Lung (tissue), 12 donors: ENCODE data around the gene RNF225. TPM values are rescaled to one million over a fixed set of nuclear protein-coding genes. Genes with fewer than 3 reads are reported as not detected.

Experiments used
- ATAC-seq: fragments of 200-7000 bp; cut with Tn5 transposase; one replicate; pipeline ENCODE4 v1.9.1; 2020; ENCODE audit warnings: moderate number of reproducible peaks; ENCODE audit not compliant: insufficient read depth, low FRiP score
- DNase-seq, 3 donors: peaks; one replicate each; pipeline ENCODE4 v3.0.0-alpha.2; 2013 to 2017
- H3K27ac ChIP-seq, 2 donors: one replicate each; pipeline ENCODE4 v1.5.1; 2013; ENCODE audit warnings: mild to moderate bottlenecking in 2 of 2, moderate library complexity in 2 of 2, control low read depth in 1 of 2, inconsistent platforms in 1 of 2, low read depth in 1 of 2, low read length in 1 of 2
- H3K27me3 ChIP-seq, 3 donors: one replicate each; pipeline ENCODE4 v1.5.1; 2013; ENCODE audit warnings: low read length in 2 of 3; ENCODE audit not compliant: control insufficient read depth in 3 of 3, insufficient read depth in 3 of 3
- H3K36me3 ChIP-seq, 4 donors: one replicate each; pipeline ENCODE4 v1.5.1; 2013; ENCODE audit warnings: low read length in 4 of 4, mild to moderate bottlenecking in 1 of 4, moderate library complexity in 1 of 4; ENCODE audit not compliant: control insufficient read depth in 4 of 4, insufficient read depth in 4 of 4
- H3K4me1 ChIP-seq, 5 donors: one replicate each; pipeline ENCODE4 v1.5.1; 2013; ENCODE audit warnings: low read length in 5 of 5, mild to moderate bottlenecking in 2 of 5, moderate library complexity in 1 of 5; ENCODE audit not compliant: control insufficient read depth in 5 of 5, insufficient read depth in 5 of 5
- H3K4me3 ChIP-seq: one replicate; pipeline ENCODE4 v1.5.1; 2013; ENCODE audit warnings: mild to moderate bottlenecking, control low read depth, moderate library complexity
- H3K9ac ChIP-seq, 2 donors: one replicate each; pipeline ENCODE4 v1.5.1; 2013; ENCODE audit warnings: low read length in 2 of 2, control low read depth in 1 of 2; ENCODE audit not compliant: insufficient read depth in 1 of 2
- H3K9me3 ChIP-seq, 4 donors: one replicate each; pipeline ENCODE4 v1.5.1; 2013; ENCODE audit warnings: low read length in 3 of 4, mild to moderate bottlenecking in 1 of 4, moderate library complexity in 1 of 4; ENCODE audit not compliant: control insufficient read depth in 4 of 4, insufficient read depth in 3 of 4
- CTCF ChIP-seq: IDR thresholded peaks from 2 replicates; pipeline ENCODE4 v1.5.1; 2012; ENCODE audit warnings: mild to moderate bottlenecking; ENCODE audit errors: control extremely low read depth, extremely low read depth
- WGBS, 2 donors: extraction: QIAGEN DNeasy Blood & Tissue Kit; methylation state at CpG; one replicate each; pipeline ENCODE4 v1.1.7; 2013; 5-methylcytosine and 5-hydroxymethylcytosine counted together
- polyA plus RNA-seq, 2 donors: library from polyadenylated mRNA; stranded (reverse); fragments of 200-250 nt; gene quantifications; one replicate each; pipeline ENCODE4 v1.2.1, GENCODE V29; 2013
- total RNA-seq, 2 donors: library from RNA; depleted of rRNA in 1 of 2; stranded (reverse); fragments of >200 nt in 1 of 2; gene quantifications; one replicate each; pipeline ENCODE4 v1.2.1, GENCODE V29; 2014 to 2021
- donor health status: control.
- donor health status: control.
- donor health status: Bipolar disorder and iron deficiency.
- donor health status: healthy.
- donor health status: DM: yes; HTN: yes; CAD: no.

RNF225 gene
- total and polyA plus RNA-seq, 4 donors, result 0.14 to 1.5 (median 0.26) TPM; not detected in 1

- peaks cover 0 to 5% (median 0%) of the 10 kb centered on the region in 4 donors for H3K9me3 ChIP-seq
- no peak for TF ChIP-seq CTCF
- peaks cover 0 to 21% (median 11%) of the 10 kb centered on the region in 3 donors for H3K27me3 ChIP-seq
- no peak overlapping the region for H3K9ac ChIP-seq
- no peak overlapping the region for H3K27ac ChIP-seq
- DNase-seq (no peak), ATAC-seq (no peak)
- peaks cover 0 to 6% (median 5%) of the 10 kb centered on the region in 5 donors for H3K4me1 ChIP-seq
- WGBS, 2 donors, result 93 to 94% methylated on average over 26 of the region's 26 CpGs
- peaks cover 12 to 27% (median 25%) of the 10 kb centered on the region in 4 donors for H3K36me3 ChIP-seq
- H3K4me3 ChIP-seq, result no peak overlapping the region
Measured at GRCh38 chr19:58392945-58393724, 2.3 kb upstream of the RNF225 start.

- Histone ChIP-seq H3K36me3 (peaks cover 9 to 26% (median 24%) of the 10 kb centered on the region in 4 donors), H3K4me1 (peaks cover 0 to 5% (median 3%) of the 10 kb centered on the region in 5 donors), H3K4me3 (no peak overlapping the region), H3K27ac (no peak overlapping the region), H3K9me3 (peaks cover 0 to 5% (median 0%) of the 10 kb centered on the region in 4 donors), H3K9ac (no peak overlapping the region), H3K27me3 (peaks cover 0 to 21% (median 11%) of the 10 kb centered on the region in 3 donors)
- DNase-seq (no peak), ATAC-seq (no peak)
- TF ChIP-seq CTCF, result no peak
- 89 to 90% methylated on average over 4 of the region's 4 CpGs for WGBS, 2 donors
Measured at GRCh38 chr19:58393725-58394033, 1.8 kb upstream of the RNF225 start.

- WGBS, 2 donors, result 72% methylated on average over 3 of the region's 3 CpGs
- H3K27ac ChIP-seq, result no peak overlapping the region
- TF ChIP-seq CTCF, result no peak
- peaks cover 0 to 5% (median 0%) of the 10 kb centered on the region in 4 donors for H3K9me3 ChIP-seq
- DNase-seq (no peak), ATAC-seq (peak; percentile 28)
- H3K36me3 ChIP-seq, result peaks cover 7 to 26% (median 23%) of the 10 kb centered on the region in 4 donors
- peaks cover 0 to 5% (median 3%) of the 10 kb centered on the region in 5 donors for H3K4me1 ChIP-seq
- H3K27me3 ChIP-seq, result peaks cover 0 to 21% (median 11%) of the 10 kb centered on the region in 3 donors
- H3K9ac ChIP-seq, result no peak overlapping the region
- H3K4me3 ChIP-seq, result peak overlapping the region; percentile 12
Measured at GRCh38 chr19:58394821-58395219, 636 bp upstream of the RNF225 start.
